ENCODE measurements around the gene AHRR. TPM values are rescaled to one million over a fixed set of nuclear protein-coding genes. Genes with fewer than 3 reads are reported as not detected.
A peak's percentile ranks its signal among the peaks of the same experiment; 100 is the strongest.

Gene AHRR
- polyA plus RNA-seq, 3 donors: 0.15 TPM; not detected in 1

DNA sequence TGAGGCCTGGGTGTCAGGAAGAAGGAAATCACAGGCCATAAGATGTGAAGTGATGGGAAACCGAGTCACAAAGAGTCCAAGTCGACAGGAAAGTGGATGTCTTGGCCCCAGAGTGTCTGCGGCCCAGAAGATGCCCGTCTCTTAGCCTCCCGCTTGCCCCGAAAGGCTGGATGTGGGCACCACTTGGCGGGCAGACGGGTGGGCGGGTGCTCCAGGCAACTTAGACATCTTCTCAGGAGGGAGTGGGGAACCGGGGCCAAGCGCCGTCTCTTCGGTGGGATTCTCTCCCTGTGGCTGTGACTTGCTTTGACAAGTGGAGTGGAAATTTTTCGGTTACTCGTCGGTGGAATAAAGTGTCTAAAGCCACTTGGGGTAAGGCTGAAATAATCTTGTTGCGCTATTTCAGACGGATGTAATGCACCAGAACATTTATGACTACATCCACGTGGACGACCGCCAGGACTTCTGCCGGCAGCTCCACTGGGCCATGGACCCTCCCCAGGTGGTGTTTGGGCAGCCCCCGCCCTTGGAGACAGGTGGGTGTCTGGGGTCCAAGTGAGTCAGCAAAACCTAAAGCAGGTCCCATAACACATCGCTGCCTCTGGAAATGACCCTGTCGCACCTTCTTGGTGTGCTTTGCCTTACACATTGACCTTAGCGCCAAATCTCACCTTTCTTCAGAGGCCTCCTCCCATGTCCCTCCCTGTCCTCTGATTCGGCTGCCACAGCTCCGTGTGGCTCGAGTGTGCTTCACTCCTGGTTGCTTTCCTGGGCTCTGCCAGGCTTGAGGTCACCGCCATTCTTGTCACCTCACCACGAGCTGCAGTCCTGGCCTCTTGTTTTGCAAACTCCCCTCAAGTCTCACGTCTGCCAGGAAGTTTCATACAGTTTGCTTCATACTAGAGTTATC, 101.1 kb downstream of the AHRR start:
- Histone ChIP-seq H2AFZ (ENCODE audit: insufficient read depth, low read depth, low read length, poor library complexity, severe bottlenecking) (no peak overlapping the region), H3K9ac (ENCODE audit: insufficient read depth, low read length, poor library complexity, severe bottlenecking) (no peak overlapping the region), H4K20me1 (ENCODE audit: insufficient read depth, low read length) (no peaks in the 10 kb centered on the region), H3K9me3 (replicated peaks in 1 of 2; ENCODE audit: control insufficient read depth in 1 of 2, insufficient read depth in 1 of 2, low read length in 2 of 2) (no peaks in the 10 kb centered on the region), H3K36me3 (replicated peaks in 1 of 2; ENCODE audit: control insufficient read depth in 1 of 2, insufficient read depth in 2 of 2, low read length in 2 of 2) (no peaks in the 10 kb centered on the region), H3K79me2 (ENCODE audit: insufficient read depth, low read length) (no peaks in the 10 kb centered on the region), H3K27me3 (ENCODE audit: control insufficient read depth in 2 of 2, insufficient read depth in 2 of 2, low read length in 2 of 2) (no peaks in the 10 kb centered on the region), H3K4me1 (ENCODE audit: control insufficient read depth in 1 of 2, insufficient read depth in 2 of 2, low read length in 2 of 2) (peaks cover 11 to 14% of the 10 kb centered on the region in 2 donors), H3K4me3 (replicated peaks in 1 of 3; ENCODE audit: low read depth in 2 of 3, low read length in 3 of 3) (no peak overlapping the region), H3K27ac (ENCODE audit: low read depth in 1 of 2, low read length in 2 of 2) (no peak overlapping the region), H3K4me2 (replicated peaks; ENCODE audit: extremely low read depth, low read length, poor library complexity, severe bottlenecking) (no peak overlapping the region)
- intact Hi-C loops (cut with micrococcal nuclease): no loop called here
- H3K4me1 Mint-ChIP-seq: peaks cover 8% of the 10 kb centered on the region
- DNase-seq: no peak
- peak overlapping the region in 1 of 7 donors; percentile 6 for H3K27ac Mint-ChIP-seq
- WGBS (ENCODE audit: insufficient coverage): 86% methylated on average over 26 of the region's 32 CpGs
- no peak overlapping the region for H3K4me3 Mint-ChIP-seq
- TF ChIP-seq, protein P1, sequence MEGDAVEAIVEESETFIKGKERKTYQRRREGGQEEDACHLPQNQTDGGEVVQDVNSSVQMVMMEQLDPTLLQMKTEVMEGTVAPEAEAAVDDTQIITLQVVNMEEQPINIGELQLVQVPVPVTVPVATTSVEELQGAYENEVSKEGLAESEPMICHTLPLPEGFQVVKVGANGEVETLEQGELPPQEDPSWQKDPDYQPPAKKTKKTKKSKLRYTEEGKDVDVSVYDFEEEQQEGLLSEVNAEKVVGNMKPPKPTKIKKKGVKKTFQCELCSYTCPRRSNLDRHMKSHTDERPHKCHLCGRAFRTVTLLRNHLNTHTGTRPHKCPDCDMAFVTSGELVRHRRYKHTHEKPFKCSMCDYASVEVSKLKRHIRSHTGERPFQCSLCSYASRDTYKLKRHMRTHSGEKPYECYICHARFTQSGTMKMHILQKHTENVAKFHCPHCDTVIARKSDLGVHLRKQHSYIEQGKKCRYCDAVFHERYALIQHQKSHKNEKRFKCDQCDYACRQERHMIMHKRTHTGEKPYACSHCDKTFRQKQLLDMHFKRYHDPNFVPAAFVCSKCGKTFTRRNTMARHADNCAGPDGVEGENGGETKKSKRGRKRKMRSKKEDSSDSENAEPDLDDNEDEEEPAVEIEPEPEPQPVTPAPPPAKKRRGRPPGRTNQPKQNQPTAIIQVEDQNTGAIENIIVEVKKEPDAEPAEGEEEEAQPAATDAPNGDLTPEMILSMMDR (IDR thresholded peaks at IDR 0.05): no peak
- H3K9me3 Mint-ChIP-seq: peaks cover 0 to 8% (median 0%) of the 10 kb centered on the region in 7 donors
- no peaks in the 10 kb centered on the region for H3K36me3 Mint-ChIP-seq
- peaks cover 3 to 8% (median 8%) of the 10 kb centered on the region in 3 donors for H3K27me3 Mint-ChIP-seq (ENCODE audit: low read depth in 3 of 3)

DNA sequence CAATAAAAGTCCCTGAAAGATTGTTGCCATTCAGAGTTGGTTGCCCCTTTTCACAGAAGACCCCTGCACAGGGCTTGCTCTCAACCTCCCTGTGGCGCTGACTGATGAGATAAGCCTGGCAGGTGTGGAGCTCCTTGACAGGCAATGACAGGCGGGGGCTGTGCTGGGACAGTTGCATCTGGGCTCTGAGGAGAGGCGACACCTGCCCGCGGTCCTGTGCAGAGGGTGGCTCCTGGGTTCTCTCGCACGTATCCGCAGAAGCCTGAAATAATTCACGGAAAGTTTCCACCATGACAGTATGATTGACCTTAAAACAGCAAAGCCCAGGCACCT, 101.7 kb downstream of the AHRR start:
- intact Hi-C loops (cut with micrococcal nuclease): no loop called here
- TF ChIP-seq, protein P1 (IDR thresholded peaks at IDR 0.05): no peak
- no peak for DNase-seq
- no peak overlapping the region for H3K9ac ChIP-seq (ENCODE audit: insufficient read depth, low read length, poor library complexity, severe bottlenecking)
- no peak overlapping the region for H3K27ac Mint-ChIP-seq
- H3K36me3 ChIP-seq (replicated peaks in 1 of 2; ENCODE audit: control insufficient read depth in 1 of 2, insufficient read depth in 2 of 2, low read length in 2 of 2): no peaks in the 10 kb centered on the region
- no peak overlapping the region for H2AFZ ChIP-seq (ENCODE audit: insufficient read depth, low read depth, low read length, poor library complexity, severe bottlenecking)
- no peak overlapping the region for H3K4me3 Mint-ChIP-seq
- H3K4me1 Mint-ChIP-seq: peaks cover 8% of the 10 kb centered on the region
- H3K27ac ChIP-seq (ENCODE audit: low read depth in 1 of 2, low read length in 2 of 2): no peak overlapping the region
- no peaks in the 10 kb centered on the region for H3K27me3 ChIP-seq (ENCODE audit: control insufficient read depth in 2 of 2, insufficient read depth in 2 of 2, low read length in 2 of 2)
- H3K4me2 ChIP-seq (replicated peaks; ENCODE audit: extremely low read depth, low read length, poor library complexity, severe bottlenecking): no peak overlapping the region
- H3K36me3 Mint-ChIP-seq: no peaks in the 10 kb centered on the region
- no peaks in the 10 kb centered on the region for H4K20me1 ChIP-seq (ENCODE audit: insufficient read depth, low read length)
- H3K4me1 ChIP-seq (ENCODE audit: control insufficient read depth in 1 of 2, insufficient read depth in 2 of 2, low read length in 2 of 2): peaks cover 11 to 14% of the 10 kb centered on the region in 2 donors
- no peaks in the 10 kb centered on the region for H3K79me2 ChIP-seq (ENCODE audit: insufficient read depth, low read length)
- peaks cover 3 to 8% (median 8%) of the 10 kb centered on the region in 3 donors for H3K27me3 Mint-ChIP-seq (ENCODE audit: low read depth in 3 of 3)
- H3K9me3 ChIP-seq (replicated peaks in 1 of 2; ENCODE audit: control insufficient read depth in 1 of 2, insufficient read depth in 1 of 2, low read length in 2 of 2): no peaks in the 10 kb centered on the region
- H3K9me3 Mint-ChIP-seq: peaks cover 0 to 8% (median 0%) of the 10 kb centered on the region in 7 donors
- no peak overlapping the region for H3K4me3 ChIP-seq (replicated peaks in 1 of 3; ENCODE audit: low read depth in 2 of 3, low read length in 3 of 3)
- WGBS (ENCODE audit: insufficient coverage): 98% methylated on average over 9 of the region's 9 CpGs
